Measurements from ENCODE around the gene LRRC3. TPM values are rescaled to one million over a fixed set of nuclear protein-coding genes. Genes with fewer than 3 reads are reported as not detected.

Gene LRRC3
- total RNA-seq, 4 donors from 2014 or later: 0.57 to 2.9 (median 1.1) TPM

GRCh38 chr21:44475266-44475845 lies 20.0 kb downstream of the LRRC3 start:
- intact Hi-C loops (cut with DNase I): no loop called here
- TF ChIP-seq POLR2A (IDR thresholded peaks at IDR 0.05): no peak
- TF ChIP-seq CTCF (IDR thresholded peaks at IDR 0.05): no peak
- Histone ChIP-seq H3K36me3 (no peaks in the 10 kb centered on the region), H3K9me3 (no peaks in the 10 kb centered on the region), H3K27me3 (no peaks in the 10 kb centered on the region), H3K4me3 (no peak overlapping the region), H3K27ac (no peak overlapping the region), H3K4me1 (no peaks in the 10 kb centered on the region)
- no peak for DNase-seq
- 82 to 84% methylated on average over 15 to 17 of the region's 17 CpGs for WGBS, 2 donors

DNA sequence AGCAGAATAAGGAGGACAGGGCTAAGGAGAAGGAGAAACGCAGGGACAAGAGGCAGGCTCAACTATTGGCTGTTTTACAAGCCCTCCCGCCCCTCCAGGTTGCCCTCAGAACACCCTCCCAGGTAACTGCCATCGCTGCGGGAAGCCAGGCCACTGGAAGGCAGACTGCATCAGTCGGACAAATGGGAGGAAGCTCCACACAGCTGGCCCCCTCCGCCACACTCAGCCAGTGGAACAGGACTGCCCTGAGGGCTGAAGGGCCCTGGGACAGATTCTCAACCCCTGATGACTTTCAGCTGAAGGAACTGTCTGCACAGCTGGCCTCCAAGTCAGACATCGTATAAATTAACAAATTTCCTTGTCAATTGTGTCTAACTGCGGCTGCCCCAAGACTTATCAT lies 21.8 kb downstream of the LRRC3 start:
- Histone ChIP-seq H3K36me3 (no peaks in the 10 kb centered on the region), H3K4me3 (no peak overlapping the region), H3K9me3 (no peaks in the 10 kb centered on the region), H3K27ac (no peak overlapping the region), H3K27me3 (peaks cover 0 to 3% (median 0%) of the 10 kb centered on the region in 4 donors), H3K4me1 (no peaks in the 10 kb centered on the region)
- TF ChIP-seq CTCF (IDR thresholded peaks at IDR 0.05) (no peak), POLR2A (IDR thresholded peaks at IDR 0.05) (no peak)
- no peak for DNase-seq
- 63 to 69% methylated on average over 6 to 7 of the region's 8 CpGs for WGBS, 2 donors
- intact Hi-C loops (cut with DNase I): no loop called here

- Histone ChIP-seq H3K4me1 (no peaks in the 10 kb centered on the region), H3K9me3 (no peaks in the 10 kb centered on the region), H3K36me3 (no peaks in the 10 kb centered on the region), H3K27ac (no peak overlapping the region), H3K4me3 (no peak overlapping the region), H3K27me3 (peaks cover 0 to 7% (median 0%) of the 10 kb centered on the region in 4 donors)
- WGBS, 2 donors: 65 to 83% methylated on average over 1 to 5 of the region's 7 CpGs
- TF ChIP-seq CTCF (IDR thresholded peaks at IDR 0.05): no peak
- no peak for TF ChIP-seq POLR2A (IDR thresholded peaks at IDR 0.05)
- no peak for DNase-seq
- intact Hi-C loops (cut with DNase I): no loop called here
These were observed 22.4 kb downstream of the LRRC3 start for GRCh38 chr21:44477712-44478111.

DNA sequence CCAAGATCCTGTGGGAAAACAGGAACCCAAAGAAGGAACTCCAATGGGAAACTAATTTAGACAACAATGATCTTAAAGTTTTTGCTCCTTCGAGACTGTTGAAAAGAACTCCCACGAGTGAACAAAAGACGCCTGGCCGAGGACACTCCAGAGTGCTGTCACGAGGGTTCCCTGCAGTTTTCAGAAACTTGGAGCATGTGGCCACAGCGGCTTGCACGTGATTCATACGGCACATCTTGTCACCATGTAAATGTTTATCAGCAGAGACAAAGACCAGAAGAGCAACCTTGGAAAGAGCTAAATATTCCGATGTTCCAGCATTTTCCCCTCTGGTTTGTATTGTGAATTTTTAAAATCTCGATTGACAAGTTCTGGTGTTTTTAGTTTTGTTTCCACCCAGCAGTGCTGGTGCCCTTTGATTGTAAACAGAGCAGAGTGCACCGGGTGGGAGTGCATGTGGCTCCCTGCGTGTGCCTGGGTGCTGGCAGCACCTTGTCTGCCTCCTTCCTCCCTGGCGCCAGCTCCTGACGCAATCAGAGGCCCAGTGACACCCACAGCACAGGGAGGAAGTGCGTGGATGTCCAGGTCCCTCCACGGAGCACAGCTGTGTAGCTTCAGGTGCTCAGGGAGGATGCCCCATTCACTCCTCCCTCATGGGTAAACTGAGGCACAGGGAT lies 23.0 kb downstream of the LRRC3 start:
- no peak overlapping the region for H3K27ac ChIP-seq
- no peaks in the 10 kb centered on the region for H3K9me3 ChIP-seq
- no peaks in the 10 kb centered on the region for H3K4me1 ChIP-seq
- peaks cover 0 to 12% (median 0%) of the 10 kb centered on the region in 4 donors for H3K27me3 ChIP-seq
- no peak for DNase-seq
- no peak overlapping the region for H3K4me3 ChIP-seq
- TF ChIP-seq CTCF (IDR thresholded peaks at IDR 0.05) (no peak), POLR2A (IDR thresholded peaks at IDR 0.05) (no peak)
- no peaks in the 10 kb centered on the region for H3K36me3 ChIP-seq
- WGBS, 2 donors: 69 to 74% methylated on average over 11 to 12 of the region's 16 CpGs
- intact Hi-C loops (cut with DNase I): no loop called here

DNA sequence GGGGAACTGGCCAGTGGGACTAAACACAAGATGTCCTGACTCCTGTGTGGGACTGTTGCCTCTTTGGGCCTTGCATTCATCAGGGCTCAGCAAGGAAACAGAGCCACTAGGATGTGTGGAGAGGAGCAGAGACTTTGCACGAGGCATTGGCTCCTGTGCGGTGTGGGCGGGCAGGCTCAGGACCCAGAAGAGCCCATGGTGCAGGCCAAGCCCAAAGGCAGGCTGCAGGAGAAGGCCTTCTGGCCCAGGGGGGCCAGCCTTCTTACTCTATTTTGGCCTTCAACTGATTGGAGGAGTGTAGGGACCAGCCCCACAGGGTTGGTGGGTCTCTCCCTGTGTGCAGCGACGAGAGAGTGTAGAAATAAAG lies 23.5 kb downstream of the LRRC3 start:
- TF ChIP-seq CTCF (IDR thresholded peaks at IDR 0.05): no peak
- TF ChIP-seq POLR2A (IDR thresholded peaks at IDR 0.05): no peak
- no peaks in the 10 kb centered on the region for H3K9me3 ChIP-seq
- H3K4me1 ChIP-seq: no peaks in the 10 kb centered on the region
- no peak overlapping the region for H3K4me3 ChIP-seq
- peaks cover 0 to 18% (median 0%) of the 10 kb centered on the region in 4 donors for H3K27me3 ChIP-seq
- no peaks in the 10 kb centered on the region for H3K36me3 ChIP-seq
- H3K27ac ChIP-seq: no peak overlapping the region
- intact Hi-C loops (cut with DNase I): no loop called here
- no peak for DNase-seq
- WGBS, 2 donors: 83% methylated on average over 2 of the region's 5 CpGs; no CpG with 5 or more reads in 1 of the 2 donors

Measured in esophagus squamous epithelium (tissue), 5 donors.